Kidney tubule cell (primary cell): ENCODE data around the gene SHPK.
A peak's percentile ranks its signal among the peaks of the same experiment; 100 is the strongest.

ENCODE experiments used
- DNase-seq: peaks from one replicate; pipeline ENCODE4 v3.0.0-alpha.2; 2018; ENCODE audit warnings: low spot score

Gene SHPK

DNA sequence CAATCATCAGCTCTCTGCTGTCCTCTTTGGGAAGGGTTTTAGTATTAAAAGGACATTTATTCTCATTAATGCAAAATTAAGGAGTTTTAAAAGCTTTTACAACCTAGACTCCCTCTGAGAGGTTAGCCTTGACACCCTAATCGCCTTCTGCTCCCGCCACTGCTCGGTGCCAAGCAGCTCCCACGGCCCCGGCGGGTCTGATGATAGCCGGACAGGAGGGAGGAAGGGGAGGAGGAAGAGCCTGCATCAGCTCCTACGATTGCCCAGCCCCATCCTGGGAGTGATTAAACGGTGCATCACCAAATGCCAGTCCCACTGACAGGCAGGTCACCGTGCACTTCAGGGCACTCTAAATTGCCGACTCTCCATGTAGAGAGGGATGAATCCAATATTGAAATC, 8.3 kb downstream of the SHPK start:
- no peak for DNase-seq

DNA sequence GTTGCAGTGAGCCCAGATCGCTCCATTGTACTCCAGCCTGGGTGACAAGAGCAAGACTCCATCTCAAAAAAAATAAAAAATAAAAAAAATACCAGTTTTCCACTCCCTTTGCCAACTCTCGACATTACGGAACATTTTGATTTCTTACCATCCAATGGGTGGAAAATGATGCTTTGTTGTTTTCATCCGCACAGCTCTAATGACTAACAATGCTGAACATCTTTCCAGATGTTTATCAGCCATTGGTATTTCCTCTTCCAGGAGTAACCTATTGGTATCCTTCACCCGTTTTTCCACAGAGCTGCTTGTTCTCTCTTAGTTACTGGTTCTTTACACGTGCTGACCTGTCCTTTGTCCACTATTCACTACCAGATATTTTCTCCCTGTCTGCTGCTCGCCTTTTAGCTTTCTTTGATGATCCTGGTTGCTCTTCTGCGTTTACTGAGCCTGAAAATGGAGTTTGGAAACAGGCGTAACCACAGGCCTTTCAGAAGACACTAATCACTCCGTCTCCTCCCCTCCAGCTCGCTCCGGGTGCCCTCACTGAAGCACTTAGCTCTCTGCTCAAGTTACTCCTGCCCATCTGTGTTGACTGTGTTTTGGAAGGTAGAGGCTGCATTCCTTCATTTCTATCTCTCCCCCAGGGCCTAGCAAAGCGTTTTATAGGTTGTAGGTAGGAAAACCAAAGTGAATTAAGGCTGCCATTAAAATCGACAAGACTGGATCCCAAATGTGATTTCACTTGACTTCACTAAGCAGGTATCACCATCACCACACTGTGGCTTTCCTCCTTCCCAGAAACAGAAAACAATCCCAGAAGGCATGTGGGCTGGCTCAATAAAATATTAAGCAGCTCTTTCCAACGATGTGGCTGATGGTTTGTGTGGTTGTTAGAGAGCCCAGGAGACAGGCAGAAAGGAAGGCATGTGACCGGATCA, 8.9 kb downstream of the SHPK start:
- no peak for DNase-seq

DNA sequence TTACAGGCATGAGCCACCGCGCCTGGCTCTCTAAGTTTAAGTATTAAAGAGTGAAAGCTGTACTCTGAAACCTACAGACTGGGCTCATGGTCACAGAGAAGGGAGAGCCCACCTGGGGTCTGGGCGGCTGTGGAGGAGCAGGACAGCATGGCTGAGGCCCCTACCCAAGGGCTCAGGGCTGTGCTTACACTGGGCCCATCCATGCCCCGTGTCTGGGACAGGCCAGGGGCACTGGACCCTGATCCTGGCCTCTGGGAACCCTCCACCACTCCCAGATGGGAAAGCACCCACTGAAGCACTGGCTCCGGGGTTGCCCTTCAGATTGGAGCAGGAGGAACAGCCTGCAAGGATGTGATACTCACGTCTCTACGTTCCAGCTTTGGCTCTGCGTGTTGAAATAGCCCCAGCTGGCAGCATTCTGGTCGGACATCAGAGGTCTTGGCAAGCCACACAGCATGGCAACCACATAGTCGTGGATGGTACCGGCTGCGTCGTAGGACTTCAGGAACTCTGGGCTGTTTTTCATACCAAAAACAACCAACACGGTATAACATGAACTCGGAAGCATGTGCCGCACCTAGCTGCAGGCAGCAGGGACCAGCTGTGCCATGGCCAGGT, 13.0 kb downstream of the SHPK start:
- DNase-seq = no peak

DNA sequence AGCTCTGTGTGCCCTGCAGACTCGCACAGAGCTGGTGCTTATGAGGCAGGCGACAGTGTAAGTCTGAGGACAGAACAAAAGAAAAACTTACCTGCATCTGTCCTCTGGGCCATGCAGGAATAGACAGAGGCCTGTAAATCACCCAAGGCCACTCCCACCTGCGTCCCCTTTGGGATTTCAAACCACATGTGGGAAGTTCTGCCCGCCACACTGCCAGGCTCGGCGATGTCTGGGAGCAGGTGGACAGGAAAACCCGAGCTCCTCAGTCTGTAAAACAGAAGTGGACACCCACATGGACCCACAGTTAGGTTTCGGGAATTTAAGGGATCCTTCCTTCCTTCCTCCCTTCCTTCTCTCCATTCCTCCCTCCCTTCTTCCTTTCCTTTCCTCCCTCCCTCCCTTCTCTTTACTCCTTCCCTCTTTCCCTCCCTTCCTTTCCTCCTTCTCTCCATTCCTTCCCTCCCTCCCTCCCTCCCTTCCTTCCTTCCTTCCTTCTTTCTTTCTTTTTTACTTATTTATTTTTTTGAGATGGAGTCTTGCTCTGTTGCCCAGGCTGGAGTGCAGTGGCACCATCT, 14.8 kb downstream of the SHPK start:
- no peak for DNase-seq

DNA sequence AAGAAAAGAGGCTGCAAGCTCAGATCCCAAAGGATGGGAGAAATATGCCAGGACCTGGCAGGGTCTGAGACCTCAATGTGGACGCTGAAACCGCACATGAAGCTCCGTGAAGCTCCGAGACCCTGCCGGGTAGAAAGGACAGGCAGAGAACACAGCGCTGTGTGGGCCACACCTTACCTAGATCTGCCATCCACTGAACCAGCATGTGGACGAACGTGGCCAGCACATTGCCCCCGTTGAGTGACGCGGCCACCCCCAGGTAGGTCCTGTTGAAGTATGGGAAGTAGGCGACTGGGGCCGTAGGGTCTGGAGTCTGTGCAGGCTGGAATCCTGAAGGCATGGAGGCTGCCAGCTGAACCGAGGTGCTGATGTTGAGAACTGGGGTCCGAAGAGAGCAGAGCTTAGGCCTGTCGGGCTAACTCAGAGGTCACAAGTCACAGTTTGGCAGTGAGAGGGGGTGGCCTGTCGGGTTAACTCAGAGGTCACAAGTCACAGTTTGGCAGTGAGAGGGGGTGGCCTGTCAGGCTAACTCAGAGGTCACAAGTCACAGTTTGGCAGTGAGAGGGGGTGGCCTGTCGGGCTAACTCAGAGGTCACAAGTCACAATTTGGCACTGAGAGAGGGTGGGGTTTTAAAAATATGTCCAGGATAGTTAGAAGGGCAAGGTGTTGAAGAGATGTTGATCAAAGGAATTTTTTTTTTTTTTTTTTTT, 20.7 kb downstream of the SHPK start:
- no peak for DNase-seq

DNA sequence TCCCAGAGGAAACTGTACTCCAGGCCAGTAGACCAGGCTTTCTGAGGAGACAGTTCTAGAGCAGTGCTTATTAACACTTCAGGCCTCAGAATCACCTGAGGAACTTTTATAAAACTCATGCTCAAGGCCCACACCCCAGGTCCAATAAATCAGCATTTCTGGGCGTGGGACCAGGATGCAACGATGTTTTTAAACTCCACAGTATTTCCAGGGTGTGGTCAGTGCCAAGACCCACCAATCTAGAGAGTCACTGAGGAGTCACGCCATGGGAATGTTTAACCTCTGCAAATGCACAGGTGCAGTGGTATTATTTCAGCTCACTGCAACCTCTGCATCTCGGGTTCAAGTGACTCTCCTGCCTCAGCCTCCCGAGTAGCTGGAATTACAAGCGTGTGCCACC, 22.9 kb downstream of the SHPK start:
- no peak for DNase-seq

DNA sequence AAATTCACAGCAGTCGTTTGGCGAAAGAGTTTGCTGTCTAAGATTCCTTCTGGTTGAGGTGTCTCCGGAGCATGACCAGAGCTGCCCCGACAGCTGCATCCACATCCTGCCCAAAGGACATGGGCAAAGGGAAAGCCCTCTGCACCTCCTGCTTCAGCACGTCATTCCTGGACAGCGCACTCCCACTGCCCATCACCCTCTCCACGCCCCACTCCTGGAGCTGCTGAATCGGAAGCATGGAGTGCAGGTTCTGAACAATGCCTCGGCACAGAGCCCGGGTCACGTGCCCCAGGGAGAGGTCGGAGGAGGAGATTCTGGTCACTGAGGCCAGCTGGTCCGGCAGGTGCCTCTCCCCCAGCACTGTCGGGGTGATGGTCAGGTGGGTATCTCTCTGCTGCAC, 25.5 kb downstream of the SHPK start:
- no peak for DNase-seq

DNA sequence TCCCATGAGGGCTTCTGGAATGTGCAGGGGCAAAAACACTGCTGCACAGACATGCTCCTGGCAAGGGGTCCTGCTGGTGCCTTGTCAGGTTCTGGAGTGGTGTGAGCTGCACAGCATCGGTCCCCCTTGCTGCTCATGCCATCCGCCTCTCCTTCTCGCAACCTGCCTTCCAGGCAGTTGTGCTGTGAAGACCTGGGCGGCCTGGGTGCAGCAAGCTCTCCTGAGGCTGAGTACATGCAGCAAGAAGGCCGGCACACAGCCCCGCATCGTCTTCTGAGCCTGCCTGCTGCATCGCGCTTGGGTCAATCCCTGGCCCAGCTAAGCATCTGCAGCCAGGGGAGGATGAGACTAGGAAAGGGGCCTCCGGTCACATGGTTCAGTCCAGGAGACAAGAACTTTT, 26.4 kb downstream of the SHPK start:
- DNase-seq = no peak

DNA sequence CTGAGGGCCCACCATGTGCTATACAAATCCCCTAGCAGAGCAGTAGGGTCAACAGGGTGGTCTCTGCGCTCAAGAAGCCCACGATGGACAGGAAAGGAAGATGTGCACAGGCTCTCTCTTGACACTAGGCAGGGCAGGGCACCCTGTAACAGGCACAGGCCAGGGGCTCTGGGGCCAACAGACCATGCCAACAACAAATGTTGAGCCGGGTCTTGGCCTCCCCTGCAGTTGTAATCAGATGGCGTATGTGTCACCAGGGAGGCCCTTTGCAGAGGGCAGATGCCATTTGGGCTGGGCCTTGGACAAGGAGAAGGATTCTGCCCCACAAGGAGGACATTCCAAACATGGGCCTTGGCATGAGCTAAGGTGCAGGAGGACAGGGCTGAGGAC, 32.2 kb downstream of the SHPK start:
- DNase-seq = no peak

DNA sequence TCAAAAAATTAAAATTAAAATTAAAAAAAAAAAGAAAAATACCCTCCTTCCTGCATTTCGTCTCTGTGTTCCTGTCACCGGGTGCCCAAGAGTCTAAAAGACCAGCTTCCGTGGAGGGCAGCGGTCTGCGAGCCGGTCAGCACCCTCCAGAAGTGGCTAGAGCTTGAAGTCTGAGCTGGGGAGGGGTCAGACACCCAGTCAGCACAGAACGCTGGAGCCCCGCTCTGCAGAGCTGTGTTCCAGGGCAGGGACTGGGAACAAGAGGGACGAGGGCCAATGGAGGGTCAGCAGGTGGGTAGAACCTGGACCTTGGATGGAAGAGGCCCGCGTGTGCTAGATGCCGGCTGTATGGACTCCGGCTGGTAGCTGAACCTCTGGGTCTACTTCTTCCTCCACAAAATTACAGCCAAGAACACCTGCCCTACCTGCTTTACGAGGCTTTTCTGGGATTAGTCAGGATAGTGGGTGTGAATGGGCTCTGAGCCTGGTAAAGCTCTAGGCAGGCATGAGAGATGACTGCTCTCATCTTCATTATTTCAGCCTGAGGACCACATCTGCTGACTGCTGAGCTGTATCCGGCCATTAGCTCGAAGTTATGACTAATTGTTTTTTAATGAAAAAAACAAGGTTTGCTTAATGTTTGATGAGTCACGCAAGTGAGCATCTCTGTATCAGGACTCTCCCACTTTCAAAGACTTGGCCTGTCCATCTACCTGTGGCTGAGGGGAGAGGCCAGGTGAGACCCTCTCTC, 32.8 kb downstream of the SHPK start:
- DNase-seq = peak; percentile 64

DNA sequence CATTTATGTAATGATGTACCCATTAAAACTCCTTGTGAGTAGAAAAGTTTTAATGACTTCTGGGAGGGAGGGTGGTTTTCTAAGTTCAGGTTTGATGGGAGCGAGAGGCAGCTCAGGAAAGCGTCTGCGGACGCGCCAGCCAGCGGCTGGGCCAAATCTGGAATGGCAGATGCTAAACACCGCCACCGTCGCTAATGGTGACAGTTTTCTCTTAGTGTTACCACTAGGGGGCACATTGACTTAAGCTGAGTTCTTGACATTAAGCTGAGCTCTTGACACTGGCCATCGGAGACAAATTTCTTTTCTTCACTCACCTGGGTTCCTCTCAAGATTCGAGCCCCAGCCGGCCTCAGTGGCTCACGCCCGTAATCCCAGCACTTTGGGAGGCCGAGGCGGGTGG, 33.6 kb downstream of the SHPK start:
- DNase-seq = peak; percentile 9

DNA sequence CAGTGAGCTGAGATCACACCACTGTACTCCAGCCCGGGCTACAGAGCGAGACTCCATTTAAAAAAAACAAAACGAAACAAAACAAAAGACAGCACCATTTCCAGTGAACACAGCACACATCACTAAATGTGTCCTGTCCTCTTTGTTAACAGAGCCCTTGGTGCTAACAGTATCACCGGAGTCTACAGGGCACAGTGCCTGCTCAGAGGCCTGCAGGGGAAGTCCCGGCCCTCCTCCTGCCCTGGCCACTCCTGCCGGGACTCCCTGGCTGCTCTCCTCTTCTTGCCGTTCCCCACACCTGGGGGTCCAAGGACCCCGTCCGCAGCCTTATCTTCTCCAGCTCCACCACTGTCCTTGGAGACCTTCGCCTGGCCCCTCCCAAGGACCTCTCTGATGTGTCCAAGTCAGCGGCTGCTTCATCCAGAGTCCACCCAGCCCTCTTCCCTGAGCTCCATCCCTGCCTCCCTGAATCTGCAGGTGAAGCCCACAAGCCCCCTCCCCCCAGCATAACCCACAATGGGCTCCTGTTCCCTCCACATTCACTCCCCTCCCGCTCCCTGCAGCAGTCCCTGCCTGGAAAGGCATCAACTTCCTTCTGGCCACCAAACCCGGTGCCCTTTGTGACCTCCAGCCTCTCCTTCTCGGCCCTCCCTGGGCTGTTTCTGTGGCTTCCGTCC, 35.4 kb downstream of the SHPK start:
- no peak for DNase-seq

DNA sequence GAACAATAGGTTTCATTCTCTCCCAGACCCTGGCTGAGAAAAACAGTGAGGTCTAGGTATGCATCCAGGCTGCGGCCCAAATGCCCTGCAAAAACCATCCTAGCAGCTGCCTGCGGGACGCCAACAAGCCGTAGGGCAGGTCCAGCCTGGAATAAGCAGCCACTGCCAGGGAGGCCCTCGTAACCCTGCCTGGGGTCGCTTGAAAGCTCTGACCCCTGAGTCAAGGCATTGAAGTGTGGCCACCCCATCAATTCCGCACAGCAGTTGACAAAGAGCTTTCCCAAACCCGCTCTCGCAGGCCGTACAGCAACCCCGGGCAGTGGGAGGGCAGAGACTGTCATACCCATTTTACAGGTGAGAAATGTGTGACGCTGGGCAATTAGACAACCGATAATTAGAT, 38.0 kb downstream of the SHPK start:
- DNase-seq = no peak

DNA sequence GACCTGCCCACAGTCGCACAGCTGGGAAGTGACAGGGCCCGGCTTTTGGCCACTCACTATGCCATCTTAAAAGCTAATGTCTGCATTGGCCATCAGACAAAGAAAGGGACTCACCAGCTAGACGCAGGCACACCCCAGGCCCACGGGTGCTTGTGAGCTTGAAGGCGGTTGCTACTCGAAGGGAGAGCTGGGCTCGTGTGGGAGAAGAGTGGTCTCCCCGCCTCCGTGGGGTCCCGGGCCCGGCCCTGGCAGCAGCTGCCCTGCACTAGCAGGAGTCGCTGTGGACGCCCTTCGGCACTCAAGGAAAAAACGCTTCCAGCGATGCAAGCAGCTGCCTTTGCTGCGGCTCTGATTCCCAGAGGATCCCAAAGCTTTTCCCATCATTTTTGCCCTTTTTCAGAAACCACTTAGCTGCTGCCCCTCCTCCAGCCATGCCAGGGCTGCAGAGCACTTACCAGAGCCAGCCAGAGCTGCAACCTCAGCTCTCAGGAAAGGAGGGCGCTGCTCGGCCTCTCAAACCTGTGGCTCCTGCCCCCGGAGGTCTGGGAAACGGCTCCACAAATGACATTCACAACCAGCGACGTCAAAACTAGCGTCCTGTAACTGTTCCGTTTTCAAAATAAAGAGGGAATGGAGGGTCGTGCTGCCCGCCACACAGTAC, 39.1 kb downstream of the SHPK start:
- no peak for DNase-seq

DNA sequence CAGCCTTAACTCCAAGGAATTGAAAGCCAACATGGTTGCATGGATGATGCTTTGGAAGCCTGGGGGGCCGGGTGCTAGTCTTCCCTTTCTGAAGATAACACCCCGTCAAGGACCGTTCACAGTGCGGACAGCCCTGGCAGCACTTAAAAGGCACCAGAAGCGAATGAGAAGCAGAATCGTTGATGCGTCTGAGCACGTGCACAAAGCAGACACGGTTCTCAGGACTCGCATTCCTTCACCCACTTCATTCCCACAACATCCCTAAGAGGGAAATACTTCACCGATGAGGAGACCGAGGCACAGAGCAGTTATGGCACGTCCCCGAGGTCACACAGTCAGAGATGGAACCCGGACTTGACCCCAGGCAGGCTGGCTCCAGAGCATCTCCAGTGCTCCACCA, 41.1 kb downstream of the SHPK start:
- DNase-seq = no peak

DNA sequence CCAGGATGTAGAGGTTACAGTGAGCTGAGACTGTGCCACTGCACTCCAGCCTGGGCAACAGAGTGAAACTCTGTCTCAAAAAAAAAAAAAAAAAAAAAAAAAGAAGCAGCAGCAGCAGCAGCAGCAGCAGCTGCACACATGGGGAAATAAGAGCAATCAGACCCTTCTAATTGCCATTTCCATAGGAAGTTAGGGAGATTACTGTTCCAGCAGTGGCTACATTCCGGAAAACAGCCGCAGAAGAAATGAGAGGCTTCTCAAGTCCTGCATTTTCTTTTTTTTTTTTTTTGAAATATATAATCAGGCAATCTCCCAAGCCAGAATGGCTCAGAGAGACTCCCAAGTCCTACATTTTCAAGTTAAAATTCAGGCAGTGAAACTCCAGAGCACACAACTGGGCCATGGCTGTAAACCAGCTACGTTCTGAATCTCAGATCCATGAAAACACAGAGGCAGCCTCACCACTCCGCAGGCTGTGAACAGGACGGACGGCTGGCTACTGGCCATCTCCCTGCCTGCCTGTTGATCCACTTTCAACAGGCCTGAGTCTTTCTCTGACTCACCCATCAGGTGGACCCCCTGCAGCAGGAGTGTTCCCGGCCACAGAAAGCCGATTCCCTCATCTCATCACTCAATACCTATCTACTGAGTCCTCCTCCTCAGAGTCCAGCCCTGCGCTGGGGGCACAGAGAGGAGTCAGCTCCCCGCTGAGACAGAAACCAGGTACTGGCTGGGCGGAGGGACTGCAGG, 41.8 kb downstream of the SHPK start:
- DNase-seq = peak; percentile 46

DNA sequence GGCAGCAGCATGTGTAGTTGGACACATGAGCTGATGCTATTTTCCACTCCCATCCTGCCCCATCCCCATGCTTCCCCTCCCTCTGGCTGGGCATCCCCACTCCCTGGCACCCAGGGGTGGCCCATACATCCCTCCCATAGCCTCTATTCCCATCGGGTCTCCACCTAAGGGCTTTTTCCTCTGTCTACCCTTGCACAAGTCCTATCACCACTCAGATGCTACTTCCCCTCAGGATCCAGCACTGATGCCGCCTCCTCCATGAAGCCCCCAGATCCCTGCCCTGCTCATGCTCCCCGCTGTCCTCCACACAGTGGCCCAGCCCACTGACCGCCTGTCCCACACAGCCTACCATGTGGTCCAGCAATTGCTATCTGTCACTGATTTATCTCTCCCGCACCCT, 42.7 kb downstream of the SHPK start:
- DNase-seq = no peak

DNA sequence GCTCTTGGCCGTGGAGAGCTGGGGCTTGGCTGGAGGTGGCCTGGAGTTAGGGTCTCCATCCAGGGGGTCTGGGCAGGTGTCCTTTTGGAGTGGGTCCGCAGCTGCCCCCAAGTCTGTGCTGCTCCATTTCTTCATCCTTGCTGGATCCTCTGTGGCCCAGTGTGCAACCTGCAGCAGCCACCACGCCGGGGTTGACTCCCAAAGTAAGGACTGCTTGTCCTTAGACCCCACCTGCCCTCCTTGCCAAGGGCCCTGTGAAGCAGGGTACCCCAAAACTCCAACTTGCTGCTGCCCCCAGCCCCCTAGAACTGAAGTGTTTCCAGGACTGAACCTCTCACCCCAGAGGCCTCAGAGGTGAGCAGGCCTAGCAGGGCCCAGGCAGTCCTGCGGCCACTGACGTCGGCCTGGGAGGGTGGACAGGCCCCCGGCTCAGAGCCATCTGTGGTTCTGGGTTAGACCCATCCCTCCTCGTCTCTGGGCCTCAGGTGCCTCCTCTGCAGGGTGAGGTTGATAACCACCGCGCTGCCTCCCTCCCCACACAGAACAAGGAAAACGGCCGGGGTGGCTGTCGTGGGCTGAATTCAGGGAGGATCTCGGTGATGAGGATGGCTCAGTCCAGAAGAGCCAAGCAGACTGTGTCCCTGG, 43.7 kb downstream of the SHPK start:
- DNase-seq = no peak

DNA sequence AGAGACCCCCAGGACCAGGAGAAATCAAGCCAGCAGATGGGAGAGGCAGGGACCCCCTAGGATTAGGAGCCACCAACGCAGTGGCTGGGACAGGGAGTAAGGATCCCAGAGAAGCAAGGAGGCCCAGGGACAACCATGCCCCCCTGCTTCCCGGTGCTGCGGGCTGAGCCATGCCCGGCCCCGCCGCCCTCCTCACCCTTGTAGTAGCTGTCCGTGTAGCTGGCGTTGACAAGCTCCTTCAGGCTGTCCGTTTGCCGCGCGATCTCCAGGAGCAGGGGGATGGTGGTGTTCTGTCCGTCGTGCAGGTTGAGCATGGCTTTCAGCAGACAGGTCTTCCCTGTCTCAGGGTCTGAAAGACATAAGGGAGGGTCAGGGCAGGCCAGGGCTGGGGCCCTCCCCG, 45.3 kb downstream of the SHPK start:
- no peak for DNase-seq

DNA sequence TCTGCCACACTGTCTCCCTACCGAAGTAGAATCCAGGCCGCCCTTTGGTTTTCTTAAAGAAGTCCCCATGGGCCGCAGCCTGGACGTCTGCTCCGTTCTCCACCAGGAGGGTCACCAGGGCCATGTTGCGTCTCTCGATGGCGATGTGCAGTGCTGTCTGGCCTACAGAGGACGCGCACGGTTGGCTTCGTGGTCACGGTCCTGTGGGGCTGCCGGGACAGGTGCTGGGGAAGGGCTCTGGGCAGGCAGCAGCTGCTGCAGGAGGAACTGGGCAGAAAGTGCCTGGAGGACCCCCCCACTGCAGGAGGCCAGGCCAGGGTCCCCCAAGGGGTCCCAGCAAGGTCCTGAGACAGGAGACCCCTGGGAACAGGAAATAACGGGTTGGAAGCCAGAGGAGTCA, 45.8 kb downstream of the SHPK start:
- no peak for DNase-seq
